OCI-LY3 (cell line): Measurements from ENCODE around the gene CTDSPL.

ENCODE experiments used
- CTCF ChIP-seq: fragments of 200-600, 300-600 bp; sonication (generic); IDR thresholded peaks from 2 replicates; pipeline ENCODE4 v1.5.1; 2014; ENCODE audit warnings: antibody characterized with exemption, low read length, low read depth
- EZH2phosphoT487 ChIP-seq: fragments of 200-600 bp; shearing (Covaris generic); IDR thresholded peaks from 2 replicates; pipeline ENCODE4 v1.6.1; 2018; ENCODE audit warnings: antibody characterized with exemption, mixed run types, low read depth

GRCh38 chr3:37938011-37938410 lies 76.3 kb downstream of the CTDSPL start:
- TF ChIP-seq CTCF (no peak), EZH2phosphoT487 (no peak)
